Activated CD8-positive, alpha-beta T cell treated with anti-CD3 and anti-CD28 coated beads for 36 hours (primary cell): ENCODE data around the gene CD8B. TPM values are rescaled to one million over a fixed set of nuclear protein-coding genes. Genes with fewer than 3 reads are reported as not detected.

Experiments used
- ATAC-seq: fragments of 200-7000 bp; cut with Tn5 transposase; one replicate; pipeline ENCODE4 v1.10.0; 2021; ENCODE audit warnings: mild to moderate bottlenecking, moderate library complexity
- CTCF ChIA-PET: fragments of 350-600 bp; sonication (Branson Sonifier 250); formaldehyde crosslinking; loops from one replicate; lab custom pipeline; 2021; ENCODE audit warnings: antibody characterized with exemption; lab: Charles Lee
- POLR2A ChIA-PET: fragments of 350-600 bp; sonication (Branson Sonifier 250); formaldehyde crosslinking; loops from one replicate; lab custom pipeline; 2021; ENCODE audit warnings: antibody characterized with exemption; lab: Charles Lee
- DNase-seq: peaks from one replicate; pipeline ENCODE4 v3.0.0-alpha.2; 2020
- H3K27ac Mint-ChIP-seq: one replicate; pipeline ENCODE4 v1.8.0; 2021; ENCODE audit warnings: mild to moderate bottlenecking, mixed read lengths
- H3K27me3 Mint-ChIP-seq: one replicate; pipeline ENCODE4 v1.8.0; 2021; ENCODE audit warnings: mixed read lengths
- H3K36me3 Mint-ChIP-seq: one replicate; pipeline ENCODE4 v1.8.0; 2021; ENCODE audit warnings: low read depth, mixed read lengths
- H3K4me1 Mint-ChIP-seq: one replicate; pipeline ENCODE4 v1.8.0; 2021; ENCODE audit warnings: low read depth, mixed read lengths
- H3K4me3 Mint-ChIP-seq: one replicate; pipeline ENCODE4 v1.8.0; 2021; ENCODE audit warnings: mild to moderate bottlenecking, moderate library complexity, mixed read lengths
- H3K9me3 Mint-ChIP-seq: one replicate; pipeline ENCODE4 v1.8.0; 2021; ENCODE audit warnings: mixed read lengths
- intact Hi-C: fragments of 100-400 bp; cut with micrococcal nuclease; formaldehyde crosslinking; loops from one replicate; pipeline ENCODE4 v1.10.0; 2022
- total RNA-seq, 2 experiments: library from RNA; stranded (reverse); gene quantifications; one replicate each; pipeline ENCODE4 v1.2.3, GENCODE V29; 2021
- TF ChIP-seq, protein P1 (sequence below): fragments of 200-600 bp; IDR thresholded peaks from one replicate; pipeline ENCODE4 v1.8.0; 2022; ENCODE audit warnings: antibody characterized with exemption, mild to moderate bottlenecking

CD8B gene
- total RNA-seq, 2 experiments from 2014 or later, result 319 to 321 TPM

DNA sequence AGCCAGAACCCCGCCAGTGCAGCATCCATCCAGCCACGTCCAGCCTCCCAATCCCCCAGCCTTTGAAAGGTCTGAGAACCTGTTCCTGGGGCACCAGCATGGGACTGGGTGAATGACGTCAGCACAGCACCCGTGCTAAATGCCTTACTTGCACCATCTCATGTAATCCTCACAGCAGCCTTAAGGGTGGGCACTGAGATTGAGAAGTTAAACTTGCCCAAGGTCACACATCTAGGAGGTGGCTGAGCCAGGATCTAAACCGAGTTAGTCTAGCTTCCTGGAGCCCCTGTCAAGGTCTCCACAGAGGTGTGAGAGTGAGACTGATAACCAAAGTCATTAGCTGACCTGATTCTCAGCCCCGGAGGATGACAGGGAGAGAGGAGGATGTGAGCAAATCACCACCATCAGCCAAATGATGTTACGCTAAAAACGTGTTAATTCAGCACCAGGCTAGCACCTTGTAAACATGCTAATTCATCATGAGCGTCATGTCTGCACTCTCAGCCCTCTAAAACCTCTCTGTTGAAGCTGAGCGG is 75.6 kb downstream of the CD8B start:
- ChIA-PET POLR2A (interaction anchor here (0.7 to 3.7 kb wide), 12 partner anchors 8 to 345 kb away, joined by 3 to 124 read pairs (median 4); partner anchors contain the start of gene KDM3A), CTCF (interaction anchor here (0.8 to 8.8 kb wide), 9 partner anchors 9 to 39 kb away, joined by 3 to 123 read pairs (median 4); no protein-coding TSS in a partner anchor)
- Mint-ChIP-seq H3K27ac (peak overlapping the region; percentile 96), H3K36me3 (peaks cover 71% of the 10 kb centered on the region), H3K4me3 (peak overlapping the region; percentile 96), H3K9me3 (no peaks in the 10 kb centered on the region), H3K27me3 (no peaks in the 10 kb centered on the region), H3K4me1 (peaks cover 59% of the 10 kb centered on the region)
- ATAC-seq (peak; percentile 62), DNase-seq (peak; percentile 87)
- intact Hi-C loops, result no loop called here
- TF ChIP-seq, protein P1, sequence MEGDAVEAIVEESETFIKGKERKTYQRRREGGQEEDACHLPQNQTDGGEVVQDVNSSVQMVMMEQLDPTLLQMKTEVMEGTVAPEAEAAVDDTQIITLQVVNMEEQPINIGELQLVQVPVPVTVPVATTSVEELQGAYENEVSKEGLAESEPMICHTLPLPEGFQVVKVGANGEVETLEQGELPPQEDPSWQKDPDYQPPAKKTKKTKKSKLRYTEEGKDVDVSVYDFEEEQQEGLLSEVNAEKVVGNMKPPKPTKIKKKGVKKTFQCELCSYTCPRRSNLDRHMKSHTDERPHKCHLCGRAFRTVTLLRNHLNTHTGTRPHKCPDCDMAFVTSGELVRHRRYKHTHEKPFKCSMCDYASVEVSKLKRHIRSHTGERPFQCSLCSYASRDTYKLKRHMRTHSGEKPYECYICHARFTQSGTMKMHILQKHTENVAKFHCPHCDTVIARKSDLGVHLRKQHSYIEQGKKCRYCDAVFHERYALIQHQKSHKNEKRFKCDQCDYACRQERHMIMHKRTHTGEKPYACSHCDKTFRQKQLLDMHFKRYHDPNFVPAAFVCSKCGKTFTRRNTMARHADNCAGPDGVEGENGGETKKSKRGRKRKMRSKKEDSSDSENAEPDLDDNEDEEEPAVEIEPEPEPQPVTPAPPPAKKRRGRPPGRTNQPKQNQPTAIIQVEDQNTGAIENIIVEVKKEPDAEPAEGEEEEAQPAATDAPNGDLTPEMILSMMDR, result no peak

DNA sequence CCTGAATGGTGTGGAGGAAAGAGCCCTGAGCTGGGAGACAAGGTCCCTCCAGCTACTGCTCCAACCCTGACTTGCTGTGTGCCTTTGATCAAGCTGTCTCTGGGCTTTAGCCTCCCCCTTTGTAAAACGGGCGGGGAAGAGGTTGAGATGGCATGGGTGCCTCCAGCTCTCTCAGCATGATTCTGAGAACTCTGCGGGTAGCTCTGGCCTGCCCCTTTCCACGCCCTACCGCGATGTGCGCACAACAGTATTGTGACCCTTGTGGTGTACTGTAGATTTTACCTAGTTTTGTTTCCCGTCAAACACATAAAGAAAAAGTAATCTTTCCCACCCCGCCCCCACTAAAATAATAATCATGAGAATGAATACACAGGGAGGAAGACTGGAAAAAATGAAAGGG is 76.2 kb downstream of the CD8B start:
- TF ChIP-seq, protein P1, result no peak
- H3K27ac Mint-ChIP-seq, result peak overlapping the region; percentile 96
- ChIA-PET CTCF (interaction anchor here (1.0 to 8.8 kb wide), 8 partner anchors 9 to 40 kb away, joined by 3 to 123 read pairs (median 4); no protein-coding TSS in a partner anchor), POLR2A (interaction anchor here (0.7 to 3.7 kb wide), 11 partner anchors 9 to 344 kb away, joined by 3 to 124 read pairs (median 4); partner anchors contain the start of gene KDM3A)
- H3K36me3 Mint-ChIP-seq, result peaks cover 67% of the 10 kb centered on the region
- no peaks in the 10 kb centered on the region for H3K27me3 Mint-ChIP-seq
- no peaks in the 10 kb centered on the region for H3K9me3 Mint-ChIP-seq
- DNase-seq (peak; percentile 95), ATAC-seq (peak; percentile 75)
- H3K4me3 Mint-ChIP-seq, result peak overlapping the region; percentile 96
- H3K4me1 Mint-ChIP-seq, result peaks cover 61% of the 10 kb centered on the region
- intact Hi-C loops, result no loop called here

DNA sequence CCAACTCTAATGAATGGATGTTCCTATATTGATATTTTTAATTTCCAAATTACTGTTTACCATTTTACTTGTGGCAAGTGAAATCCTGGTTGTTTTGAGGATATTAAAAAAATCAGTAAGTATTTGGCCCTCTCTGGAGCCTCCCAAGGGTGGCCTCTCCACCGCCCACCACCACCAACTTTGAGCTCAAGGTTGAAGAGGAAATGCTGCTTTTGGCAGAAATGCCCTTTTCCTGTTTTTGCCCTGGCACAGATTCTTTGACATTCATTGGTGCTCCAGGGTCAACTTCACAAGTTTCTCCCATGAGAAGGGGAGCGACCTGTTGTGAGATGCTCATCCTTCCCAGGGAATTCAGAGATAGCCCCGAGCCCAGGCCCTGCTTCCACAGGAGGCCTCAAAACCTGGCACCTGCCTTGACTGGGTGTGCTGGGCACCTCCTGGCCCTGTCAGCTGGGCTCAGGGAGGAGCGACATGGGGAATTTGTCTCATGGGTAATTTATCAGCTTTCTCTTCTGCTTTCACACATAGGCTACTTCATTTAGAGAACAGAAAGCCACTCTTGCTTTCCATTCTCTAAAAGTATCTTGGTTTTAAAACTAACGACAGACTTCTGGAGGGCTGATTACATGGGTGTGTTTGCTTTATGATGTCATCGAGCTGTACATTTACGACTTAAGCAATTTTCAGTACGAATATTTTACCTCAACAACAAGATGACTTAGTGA is 77.9 kb downstream of the CD8B start:
- no peaks in the 10 kb centered on the region for H3K27me3 Mint-ChIP-seq
- H3K27ac Mint-ChIP-seq, result peak overlapping the region; percentile 96
- peak overlapping the region; percentile 60 for H3K4me3 Mint-ChIP-seq
- ATAC-seq (peak; percentile 4), DNase-seq (peak; percentile 67)
- peaks cover 61% of the 10 kb centered on the region for H3K4me1 Mint-ChIP-seq
- H3K9me3 Mint-ChIP-seq, result no peaks in the 10 kb centered on the region
- peaks cover 54% of the 10 kb centered on the region for H3K36me3 Mint-ChIP-seq
- TF ChIP-seq, protein P1, result no peak
- intact Hi-C loops, result no loop called here
- ChIA-PET POLR2A (interaction anchor here (0.5 to 1.7 kb wide), 9 partner anchors 9 to 249 kb away, joined by 3 to 18 read pairs (median 4); no protein-coding TSS in a partner anchor), CTCF (interaction anchor here (2.3 to 8.8 kb wide), 2 partner anchors 16 to 24 kb away, joined by 10 to 123 read pairs; no protein-coding TSS in a partner anchor)

DNA sequence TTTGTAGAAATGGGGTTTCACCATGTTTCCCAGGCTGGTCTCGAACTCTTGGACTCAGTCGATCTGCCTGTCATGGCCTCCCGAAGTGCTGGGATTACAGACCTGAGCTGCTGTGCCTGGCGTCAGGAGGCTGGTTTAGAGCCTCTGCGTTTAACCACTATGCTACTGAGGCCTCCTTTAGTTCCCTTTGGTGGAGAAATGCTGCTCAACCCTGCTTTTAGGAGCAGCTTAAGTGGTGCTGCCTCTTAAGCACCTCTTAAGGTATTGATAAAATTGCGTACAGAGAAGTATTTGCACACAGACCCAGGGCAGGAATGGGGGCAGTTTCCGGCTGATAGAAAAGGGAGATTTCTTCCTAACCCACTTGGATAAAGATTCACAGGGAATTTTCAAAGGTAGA is 78.9 kb downstream of the CD8B start:
- TF ChIP-seq, protein P1, result no peak
- Mint-ChIP-seq H3K27me3 (no peaks in the 10 kb centered on the region), H3K27ac (peak overlapping the region; percentile 96), H3K4me3 (no peak overlapping the region), H3K4me1 (peaks cover 59% of the 10 kb centered on the region), H3K36me3 (peaks cover 43% of the 10 kb centered on the region), H3K9me3 (no peaks in the 10 kb centered on the region)
- no peak for DNase-seq
- ChIA-PET CTCF (interaction anchor here (0.7 to 8.8 kb wide), 4 partner anchors 9 to 30 kb away, joined by 3 to 123 read pairs (median 6); no protein-coding TSS in a partner anchor), POLR2A (interaction anchor here (1.4 to 2.1 kb wide), 6 partner anchors 8 to 28 kb away, joined by 3 to 9 read pairs (median 7); partner anchors contain the start of gene CD8A)
- ATAC-seq, result no peak
- intact Hi-C loops, result no loop called here
